ENCODE data around the gene NGRN.

GRCh38 chr15:90309020-90309419 lies 43.5 kb downstream of the NGRN start:
- TF ChIP-seq CTCF (IDR thresholded peaks at IDR 0.05) (no peak), EZH2 (IDR thresholded peaks at IDR 0.05; ENCODE audit: borderline replicate concordance, insufficient read depth, low read depth, low read length, poor library complexity, severe bottlenecking) (no peak)
